ENCODE results near the gene SYTL5.
"Not testable (repeated sequence)": the region's sequence is repeated elsewhere in the genome, so short reads cannot be mapped to it uniquely, and the experiment has no call there.

SYTL5 gene

GRCh38 chrX:38006291-38006690 is at the start of gene SYTL5:
Gene SYTL5 (plus strand): TSS chrX:38006553. CDS start chrX:38033890, 27,337 bp downstream.
- DNase-seq: no peak

DNA sequence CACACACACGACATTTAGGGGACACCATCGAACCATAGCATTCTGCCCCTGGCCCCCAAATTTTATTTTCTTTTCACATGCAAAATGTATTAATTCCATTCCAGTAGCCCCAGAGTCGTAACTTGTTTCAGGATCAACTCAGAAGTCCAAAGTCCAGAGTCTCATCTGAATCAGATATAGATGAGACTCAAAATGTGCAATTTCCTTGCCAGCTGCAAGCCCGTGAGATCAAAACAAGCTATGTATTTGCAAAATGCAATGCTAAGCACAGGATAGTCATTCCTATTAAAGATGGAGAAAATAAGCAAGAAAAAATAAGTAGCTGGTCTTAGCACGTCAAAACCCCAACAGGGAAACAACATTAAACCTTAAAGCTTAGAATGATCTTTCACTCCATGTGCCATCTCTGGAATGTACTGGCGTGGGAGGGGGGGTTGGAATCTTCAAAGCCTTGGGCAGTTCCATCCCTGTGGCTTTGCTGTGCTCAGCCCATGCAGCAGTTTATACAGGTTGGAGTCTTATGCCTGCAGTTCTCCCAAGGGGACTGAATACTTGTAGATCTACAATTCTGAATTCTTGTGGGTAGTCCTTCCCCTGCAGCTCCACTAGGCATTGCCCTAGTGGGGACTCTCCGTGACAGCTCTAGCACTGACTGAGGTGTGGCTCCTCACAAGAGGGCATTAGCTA is 47.7 kb upstream of the SYTL5 start:
- no peak for DNase-seq

- no peak for DNase-seq
Measured at GRCh38 chrX:37959212-37960021, 46.9 kb upstream of the SYTL5 start.

DNA sequence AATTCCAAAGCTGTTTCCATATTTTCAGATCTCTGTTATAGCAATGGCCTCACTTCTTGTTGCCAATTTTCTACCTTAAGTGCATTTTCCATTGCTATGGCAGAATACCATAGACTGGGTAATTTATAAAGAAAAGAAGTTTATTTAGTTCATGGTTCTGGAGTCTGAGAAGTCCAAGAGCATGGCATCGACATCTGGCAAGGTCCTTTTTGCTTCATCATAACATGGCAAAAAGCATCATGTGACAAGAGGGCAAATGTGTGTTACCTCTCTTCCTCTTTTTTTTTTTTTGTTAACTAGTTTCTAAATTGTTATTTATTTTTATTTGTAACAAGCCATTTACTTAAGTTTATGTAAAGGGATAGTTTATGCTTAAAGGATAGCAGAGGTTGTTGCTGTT is 45.2 kb upstream of the SYTL5 start:
- no peak for DNase-seq

GRCh38 chrX:37967714-37968113 is 38.6 kb upstream of the SYTL5 start:
- DNase-seq: no peak

- DNase-seq: no peak
Measured at GRCh38 chrX:37975421-37975820, 30.9 kb upstream of the SYTL5 start.

DNA sequence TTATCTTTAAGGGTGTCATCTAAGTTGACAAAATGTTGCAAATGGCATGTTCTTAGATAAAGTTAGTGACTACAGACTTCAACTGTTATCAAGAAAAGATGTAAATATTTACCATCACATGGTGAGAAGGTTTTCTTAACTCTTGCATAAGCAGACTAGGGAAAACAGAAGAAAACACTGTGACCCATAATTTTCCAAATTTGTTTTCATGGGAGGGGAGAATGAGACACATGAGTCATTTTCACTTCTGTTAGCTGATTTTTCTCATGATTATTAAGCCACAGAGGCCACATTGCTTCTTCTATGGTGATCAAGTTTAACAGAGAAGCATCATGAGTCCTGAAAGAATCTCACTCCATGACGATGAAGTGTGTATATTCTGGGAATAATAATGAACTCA is 30.2 kb upstream of the SYTL5 start:
- no peak for DNase-seq

- DNase-seq: no peak
Measured at GRCh38 chrX:37984880-37985279, 21.5 kb upstream of the SYTL5 start.

- no peak for DNase-seq
Measured at GRCh38 chrX:37986893-37987292, 19.5 kb upstream of the SYTL5 start.

GRCh38 chrX:37989304-37989703 is 17.0 kb upstream of the SYTL5 start:
- no peak for DNase-seq

GRCh38 chrX:37991303-37991702 is 15.1 kb upstream of the SYTL5 start:
- DNase-seq: not testable (repeated sequence)

DNA sequence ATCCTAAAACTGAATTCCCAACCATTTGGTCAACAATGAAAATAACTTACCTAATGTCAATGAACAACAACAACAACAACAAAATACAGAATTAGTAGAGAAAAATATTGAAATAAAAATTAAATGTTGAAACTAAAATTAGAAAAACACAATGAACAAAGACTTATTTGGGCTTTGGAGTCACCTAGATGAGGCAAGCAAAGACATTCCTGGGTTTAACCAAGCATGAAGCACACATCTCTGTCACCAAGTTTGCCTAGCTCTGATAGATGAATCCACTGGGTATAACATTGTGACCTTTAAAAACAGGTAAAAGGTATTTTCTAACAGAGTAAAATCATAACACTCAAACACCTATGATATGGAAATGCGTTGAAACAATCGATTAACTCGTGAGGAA is 13.2 kb upstream of the SYTL5 start:
- no peak for DNase-seq

- no peak for DNase-seq
Measured at GRCh38 chrX:37993837-37994619, 12.3 kb upstream of the SYTL5 start.

- DNase-seq: no peak
Measured at GRCh38 chrX:37995428-37995827, 10.9 kb upstream of the SYTL5 start.

GRCh38 chrX:37997096-37997495 is 9.3 kb upstream of the SYTL5 start:
- no peak for DNase-seq

DNA sequence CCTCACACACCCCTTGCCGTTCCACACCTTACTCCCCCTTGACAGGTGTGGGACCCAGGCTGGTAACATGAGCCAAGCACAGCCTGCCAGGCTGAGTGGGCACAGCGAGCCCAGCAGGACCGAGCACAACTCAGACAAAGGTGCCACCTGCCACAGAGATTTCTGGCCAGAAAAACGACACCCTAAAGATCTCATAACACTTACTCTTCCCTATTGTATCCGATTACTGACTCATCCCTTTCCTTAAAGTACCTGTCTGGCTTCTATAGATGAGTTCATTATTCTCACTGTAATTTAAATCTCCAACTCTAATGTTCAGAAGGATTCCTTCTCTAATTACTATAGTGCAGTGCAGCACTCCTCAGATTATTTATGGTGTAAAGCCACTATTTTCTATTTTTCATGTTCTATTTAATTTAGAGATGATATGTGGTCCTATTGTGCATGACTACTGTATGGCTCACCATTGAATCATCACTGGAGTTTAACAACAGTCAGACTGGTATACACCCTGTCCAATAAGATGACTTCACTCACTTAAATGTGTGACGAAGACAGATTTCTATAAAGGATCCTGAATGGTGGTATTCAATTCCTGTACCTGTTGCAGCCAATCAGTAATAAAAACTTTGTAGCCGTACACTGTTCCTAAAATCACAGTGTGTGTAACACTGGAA is 7.6 kb upstream of the SYTL5 start:
- DNase-seq: no peak

- DNase-seq: no peak
Measured at GRCh38 chrX:38000706-38001105, 5.6 kb upstream of the SYTL5 start.

DNA sequence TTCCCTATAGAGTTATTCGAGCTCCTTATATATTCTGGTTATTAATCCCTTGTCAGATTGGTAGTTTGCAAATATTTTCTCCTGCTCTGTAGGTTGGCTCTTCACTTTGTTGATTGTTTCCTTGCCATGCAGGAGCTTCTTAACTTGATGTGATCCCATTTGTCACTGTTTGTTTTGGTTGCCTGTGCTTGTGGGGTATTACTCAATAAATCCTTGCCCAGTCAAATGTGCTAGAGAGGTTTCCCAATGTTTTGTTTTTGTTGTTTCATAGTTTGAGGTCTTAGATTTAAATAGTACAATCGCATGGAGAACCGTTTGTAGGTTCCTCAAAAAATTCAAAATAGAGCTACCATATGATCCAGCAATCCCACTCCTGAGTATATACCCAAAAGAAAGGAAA is 2.3 kb upstream of the SYTL5 start:
- DNase-seq: no peak

DNA sequence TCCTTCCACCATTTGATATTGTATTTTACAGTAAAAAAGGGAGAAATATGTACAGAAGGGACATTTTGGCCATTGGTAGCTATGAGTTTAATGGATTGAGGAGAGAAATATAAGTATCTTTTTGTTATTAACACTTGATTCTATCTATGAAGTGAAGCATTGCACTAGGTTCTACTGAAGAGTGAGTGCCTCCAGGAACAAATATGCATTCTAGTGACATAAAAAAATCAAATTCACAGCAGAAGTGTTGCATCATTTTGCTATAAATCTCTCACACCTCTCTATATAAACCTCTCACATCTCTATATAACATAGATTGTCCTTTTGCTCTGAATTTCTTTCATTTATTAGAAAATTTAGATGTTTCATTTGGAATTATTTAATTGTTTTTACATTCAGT is 425 bp downstream of the SYTL5 start:
- DNase-seq: no peak

DNA sequence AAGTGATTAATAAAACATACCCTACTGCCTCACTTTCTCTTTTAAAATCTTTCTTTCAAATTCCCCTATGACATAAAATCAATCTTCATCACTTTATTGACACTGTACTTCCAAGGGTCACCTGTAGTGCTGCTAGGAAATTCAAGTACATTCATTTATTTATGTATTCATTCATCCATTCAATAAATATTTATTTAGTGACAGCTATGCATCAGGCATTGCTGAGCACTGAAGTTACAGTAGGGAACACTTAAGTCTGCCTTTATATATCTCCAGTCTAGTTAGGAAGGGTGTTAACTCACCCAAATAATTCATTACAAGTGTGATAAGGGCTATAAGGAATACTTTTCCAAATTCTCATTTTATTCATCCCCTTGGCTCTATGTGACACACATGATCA is 2.3 kb downstream of the SYTL5 start:
- DNase-seq: no peak

DNA sequence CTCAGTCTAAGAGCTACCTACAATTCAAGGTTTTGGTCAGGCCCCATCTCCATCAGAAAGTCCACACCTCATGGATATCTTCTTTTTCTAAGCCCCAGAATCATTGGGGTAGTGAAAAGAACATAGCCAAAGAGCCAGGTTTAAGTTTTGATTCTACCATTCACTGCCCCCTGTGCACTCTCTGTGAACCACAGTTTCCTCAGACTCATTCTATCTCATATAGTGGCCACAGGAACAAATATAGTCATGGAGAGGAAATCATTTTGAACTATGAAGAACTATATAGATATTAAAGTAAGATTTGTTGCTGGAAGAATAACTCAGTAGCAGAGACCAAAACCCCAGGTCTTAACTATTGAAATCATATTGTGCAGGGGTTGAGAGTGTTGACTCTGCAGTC is 3.3 kb downstream of the SYTL5 start:
- no peak for DNase-seq

GRCh38 chrX:38018766-38019425 is 12.5 kb downstream of the SYTL5 start:
- no peak for DNase-seq
